Right lobe of liver (tissue), 4 donors: Measurements from ENCODE around the gene RPL27.

Source experiments
- POLR2A ChIP-seq: fragments of 450-650 bp; IDR thresholded peaks from one replicate; pipeline ENCODE4 v1.6.1; 2017; ENCODE audit warnings: antibody characterized with exemption, mild to moderate bottlenecking
- TF ChIP-seq, protein P1 (sequence below), 4 donors: fragments of 200-600 bp in 3 of 4; fragments of 450-650 bp in 1 of 4; IDR thresholded peaks; one replicate each; pipeline versions ENCODE4 v1.5.1 to v1.8.0; 2016 to 2022; ENCODE audit warnings: antibody characterized with exemption in 4 of 4, mild to moderate bottlenecking in 2 of 4
- donor health status: DM: no; HTN: no; CAD: no.
- donor health status: DM: no; HTN: no; CAD: no.
- donor health status: DM: no; HTN: yes; CAD: no.

DNA sequence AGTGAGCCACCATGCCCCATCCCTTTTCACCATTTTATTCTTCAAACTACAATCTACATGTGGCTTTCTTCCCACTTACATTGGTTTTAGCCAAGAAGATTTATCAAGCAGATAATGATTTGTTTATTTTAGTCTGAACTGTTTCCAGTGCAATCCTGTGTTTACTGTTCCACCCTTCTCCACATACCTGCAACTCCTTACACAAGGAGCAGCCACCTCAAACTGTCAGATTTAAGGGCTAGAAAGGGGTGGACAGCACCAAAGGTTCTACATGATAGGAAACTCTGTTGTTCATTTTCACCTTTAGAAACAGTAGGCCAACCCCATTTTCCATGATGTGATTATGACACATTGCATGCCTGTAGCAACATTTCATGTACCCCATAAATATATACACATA lies 16.0 kb upstream of the RPL27 start:
- TF ChIP-seq, protein P1, sequence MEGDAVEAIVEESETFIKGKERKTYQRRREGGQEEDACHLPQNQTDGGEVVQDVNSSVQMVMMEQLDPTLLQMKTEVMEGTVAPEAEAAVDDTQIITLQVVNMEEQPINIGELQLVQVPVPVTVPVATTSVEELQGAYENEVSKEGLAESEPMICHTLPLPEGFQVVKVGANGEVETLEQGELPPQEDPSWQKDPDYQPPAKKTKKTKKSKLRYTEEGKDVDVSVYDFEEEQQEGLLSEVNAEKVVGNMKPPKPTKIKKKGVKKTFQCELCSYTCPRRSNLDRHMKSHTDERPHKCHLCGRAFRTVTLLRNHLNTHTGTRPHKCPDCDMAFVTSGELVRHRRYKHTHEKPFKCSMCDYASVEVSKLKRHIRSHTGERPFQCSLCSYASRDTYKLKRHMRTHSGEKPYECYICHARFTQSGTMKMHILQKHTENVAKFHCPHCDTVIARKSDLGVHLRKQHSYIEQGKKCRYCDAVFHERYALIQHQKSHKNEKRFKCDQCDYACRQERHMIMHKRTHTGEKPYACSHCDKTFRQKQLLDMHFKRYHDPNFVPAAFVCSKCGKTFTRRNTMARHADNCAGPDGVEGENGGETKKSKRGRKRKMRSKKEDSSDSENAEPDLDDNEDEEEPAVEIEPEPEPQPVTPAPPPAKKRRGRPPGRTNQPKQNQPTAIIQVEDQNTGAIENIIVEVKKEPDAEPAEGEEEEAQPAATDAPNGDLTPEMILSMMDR (IDR thresholded peaks at IDR 0.05), result no peak
- no peak for TF ChIP-seq POLR2A
